ENCODE measurements around the gene NRIP3.

DNA sequence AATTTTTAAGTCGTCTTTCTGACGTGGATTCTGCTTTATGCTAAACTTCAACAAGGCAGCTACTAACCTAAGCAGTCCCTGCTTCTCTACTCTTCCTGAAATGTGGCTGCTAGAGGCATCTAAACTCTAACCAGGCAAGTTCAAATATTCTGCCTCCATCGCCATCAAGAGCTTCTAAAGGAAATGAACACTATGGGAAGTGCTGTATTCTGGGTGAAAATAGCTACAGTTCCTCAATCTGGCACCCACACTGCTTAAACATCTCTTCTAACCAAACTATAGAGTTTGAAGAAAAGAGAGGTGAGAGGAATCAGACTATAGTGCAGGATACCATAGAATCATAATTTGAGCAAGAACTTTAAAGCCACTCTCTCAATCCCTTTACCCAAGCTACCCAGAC, 6.3 kb downstream of the NRIP3 start:
- no peak for TF ChIP-seq POLR2A (IDR thresholded peaks at IDR 0.05)
- TF ChIP-seq, protein P1, sequence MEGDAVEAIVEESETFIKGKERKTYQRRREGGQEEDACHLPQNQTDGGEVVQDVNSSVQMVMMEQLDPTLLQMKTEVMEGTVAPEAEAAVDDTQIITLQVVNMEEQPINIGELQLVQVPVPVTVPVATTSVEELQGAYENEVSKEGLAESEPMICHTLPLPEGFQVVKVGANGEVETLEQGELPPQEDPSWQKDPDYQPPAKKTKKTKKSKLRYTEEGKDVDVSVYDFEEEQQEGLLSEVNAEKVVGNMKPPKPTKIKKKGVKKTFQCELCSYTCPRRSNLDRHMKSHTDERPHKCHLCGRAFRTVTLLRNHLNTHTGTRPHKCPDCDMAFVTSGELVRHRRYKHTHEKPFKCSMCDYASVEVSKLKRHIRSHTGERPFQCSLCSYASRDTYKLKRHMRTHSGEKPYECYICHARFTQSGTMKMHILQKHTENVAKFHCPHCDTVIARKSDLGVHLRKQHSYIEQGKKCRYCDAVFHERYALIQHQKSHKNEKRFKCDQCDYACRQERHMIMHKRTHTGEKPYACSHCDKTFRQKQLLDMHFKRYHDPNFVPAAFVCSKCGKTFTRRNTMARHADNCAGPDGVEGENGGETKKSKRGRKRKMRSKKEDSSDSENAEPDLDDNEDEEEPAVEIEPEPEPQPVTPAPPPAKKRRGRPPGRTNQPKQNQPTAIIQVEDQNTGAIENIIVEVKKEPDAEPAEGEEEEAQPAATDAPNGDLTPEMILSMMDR (IDR thresholded peaks at IDR 0.05), result no peak

All from Peyer's patch (tissue), 4 donors.